Keratinocyte (primary cell): Measurements from ENCODE around the gene ECSCR. TPM values are rescaled to one million over a fixed set of nuclear protein-coding genes. Genes with fewer than 3 reads are reported as not detected.

Experiments
- DNase-seq: peaks from one replicate; pipeline ENCODE4 v3.0.0-alpha.2; 2011; ENCODE audit warnings: low read depth, missing footprints, low spot score
- FAIRE-seq: peaks from 2 replicates; lab custom pipeline; 2011; peaks lifted over from hg19 to GRCh38; lab: Jason Lieb, UNC
- H2AFZ ChIP-seq: 2 replicates; pipeline ENCODE4 v1.6.0; 2012; ENCODE audit warnings: low read length, control low read depth, inconsistent platforms; ENCODE audit not compliant: control insufficient read depth
- H3K27ac ChIP-seq: 2 replicates; pipeline ENCODE4 v1.5.1; 2011; ENCODE audit warnings: low read length; ENCODE audit not compliant: control insufficient read depth, insufficient read depth
- H3K27me3 ChIP-seq: 3 replicates; pipeline ENCODE4 v1.6.0; 2011; ENCODE audit warnings: low read length; ENCODE audit not compliant: control insufficient read depth, insufficient read depth; ENCODE audit errors: extremely low read depth
- H3K36me3 ChIP-seq, 2 experiments: 2 replicates in 1 of 2; 3 replicates in 1 of 2; pipeline ENCODE4 v1.5.1; 2011; ENCODE audit warnings: low read length in 2 of 2, mild to moderate bottlenecking in 1 of 2; ENCODE audit not compliant: control insufficient read depth in 2 of 2, insufficient read depth in 2 of 2; ENCODE audit errors: extremely low read depth in 1 of 2
- H3K4me1 ChIP-seq: 3 replicates; pipeline ENCODE4 v1.5.1; 2011; ENCODE audit warnings: low read length; ENCODE audit not compliant: control insufficient read depth, insufficient read depth; ENCODE audit errors: extremely low read depth
- H3K4me2 ChIP-seq: 3 replicates; pipeline ENCODE4 v1.6.0; 2011; ENCODE audit warnings: low read depth, low read length; ENCODE audit not compliant: control insufficient read depth, insufficient read depth; ENCODE audit errors: extremely low read depth
- H3K4me3 ChIP-seq, 3 experiments: fragments of 200-600 bp in 1 of 3; sonication (generic) in 1 of 3; 2 replicates in 2 of 3; 3 replicates in 1 of 3; pipeline ENCODE4 v1.5.1; 2011 to 2016; ENCODE audit warnings: low read length in 3 of 3, mild to moderate bottlenecking in 3 of 3, control low read depth in 2 of 3, inconsistent platforms in 1 of 3, low read depth in 1 of 3, mixed read lengths in 1 of 3, mixed run types in 1 of 3, moderate library complexity in 1 of 3; ENCODE audit not compliant: control insufficient read depth in 2 of 3, insufficient read depth in 2 of 3; ENCODE audit errors: extremely low read depth in 1 of 3
- H3K79me2 ChIP-seq: 2 replicates; pipeline ENCODE4 v1.6.0; 2012; ENCODE audit warnings: low read length; ENCODE audit not compliant: control insufficient read depth, insufficient read depth
- H3K9ac ChIP-seq: 3 replicates; pipeline ENCODE4 v1.6.0; 2011; ENCODE audit warnings: low read length; ENCODE audit not compliant: control insufficient read depth, insufficient read depth; ENCODE audit errors: extremely low read depth
- H3K9me1 ChIP-seq: 3 replicates; pipeline ENCODE4 v1.6.0; 2011; ENCODE audit warnings: low read length; ENCODE audit not compliant: control insufficient read depth, insufficient read depth; ENCODE audit errors: extremely low read depth
- H3K9me3 ChIP-seq: 2 replicates; pipeline ENCODE4 v1.5.1; 2012; ENCODE audit warnings: low read depth, low read length; ENCODE audit not compliant: control insufficient read depth
- H4K20me1 ChIP-seq: 3 replicates; pipeline ENCODE4 v1.6.0; 2011; ENCODE audit warnings: low read length; ENCODE audit not compliant: control insufficient read depth, insufficient read depth; ENCODE audit errors: extremely low read depth
- CTCF ChIP-seq, 3 experiments: IDR thresholded peaks in 1 of 3; conservative IDR thresholded peaks in 1 of 3; optimal IDR thresholded peaks in 1 of 3; 2 replicates in 2 of 3; 3 replicates in 1 of 3; pipeline versions ENCODE3 to v1.5.1; 2011; ENCODE audit warnings: low read length in 3 of 3, mild to moderate bottlenecking in 3 of 3, moderate library complexity in 2 of 3, control low read depth in 1 of 3, inconsistent platforms in 1 of 3; ENCODE audit not compliant: insufficient read depth in 2 of 3; ENCODE audit errors: extremely low read depth in 1 of 3
- EZH2 ChIP-seq: IDR thresholded peaks from one replicate; pipeline ENCODE4 v1.6.1; 2012; ENCODE audit warnings: inconsistent platforms, mild to moderate bottlenecking, low read length, moderate library complexity
- dilution Hi-C: fragments of 300-500 bp; cut with MboI; formaldehyde crosslinking; loops from one replicate; pipeline ENCODE4 v1.7.0; 2020; ENCODE audit warnings: low sequenced_read_pairs; ENCODE audit not compliant: extremely low pct_ligation_motif_present
- polyA plus RNA-seq, 5 experiments: library from polyadenylated mRNA; depleted of rRNA in 3 of 5; stranded (reverse) in 3 of 5; stranded (forward) in 1 of 5; unstranded in 1 of 5; fragments of >200 nt; gene quantifications; 1 replicate in 1 of 5; 2 replicates in 3 of 5; 3 replicates in 1 of 5; pipeline versions ENCODE4 v1.2.1 to v1.2.3, GENCODE V29; 2011 to 2012; ENCODE audit warnings: missing spikeins in 2 of 5, low read depth in 1 of 5, low replicate concordance in 1 of 5

The ECSCR gene
- polyA plus RNA-seq, 1 donor (not counting 4 experiments of a cell fraction or from before 2014, with no cell fraction given): not detected

GRCh38 chr5:139472386-139473030 is 10.0 kb upstream of the ECSCR start:
- H3K9me1 ChIP-seq: no peaks in the 10 kb centered on the region
- dilution Hi-C loops: no loop called here
- no peak overlapping the region for H3K9ac ChIP-seq
- DNase-seq (no peak), FAIRE-seq (no peak)
- H3K4me1 ChIP-seq: peaks cover 15% of the 10 kb centered on the region
- no peak overlapping the region for H3K4me2 ChIP-seq
- no peaks in the 10 kb centered on the region for H4K20me1 ChIP-seq
- no peaks in the 10 kb centered on the region for H3K27me3 ChIP-seq
- no peak overlapping the region for H3K4me3 ChIP-seq
- TF ChIP-seq CTCF (optimal IDR thresholded peaks at IDR 0.05 in 1 of 3, IDR thresholded peaks at IDR 0.05 in 1 of 3, conservative IDR thresholded peaks at IDR 0.05 in 1 of 3; ENCODE audit: extremely low read depth in 1 of 3, insufficient read depth in 2 of 3, low read length in 3 of 3) (no peak), EZH2 (no peak)
- H3K27ac ChIP-seq: no peak overlapping the region
- H3K36me3 ChIP-seq: peaks cover 12% of the 10 kb centered on the region in 2 experiments
- H3K79me2 ChIP-seq: no peaks in the 10 kb centered on the region
- no peaks in the 10 kb centered on the region for H3K9me3 ChIP-seq
- no peak overlapping the region for H2AFZ ChIP-seq

GRCh38 chr5:139470821-139471300 is 8.3 kb upstream of the ECSCR start, which contains the start of gene SMIM33:
Gene SMIM33 (plus strand): TSS chr5:139471004. CDS start chr5:139471122, 118 bp downstream.
- Histone ChIP-seq H2AFZ (no peak within 1 kb of the TSS), H3K4me1 (peaks cover 15% of the 10 kb centered on the region), H3K27ac (no peak within 1 kb of the TSS), H3K79me2 (no peaks in the 10 kb centered on the region), H3K9me3 (no peaks in the 10 kb centered on the region), H3K36me3 (peaks cover 4 to 8% of the 10 kb centered on the region in 2 experiments), H3K4me2 (no peak within 1 kb of the TSS), H3K9me1 (no peaks in the 10 kb centered on the region), H3K9ac (no peak within 1 kb of the TSS), H4K20me1 (no peaks in the 10 kb centered on the region), H3K4me3 (no peak within 1 kb of the TSS), H3K27me3 (no peaks in the 10 kb centered on the region)
- TF ChIP-seq CTCF (optimal IDR thresholded peaks at IDR 0.05 in 1 of 3, IDR thresholded peaks at IDR 0.05 in 1 of 3, conservative IDR thresholded peaks at IDR 0.05 in 1 of 3; ENCODE audit: extremely low read depth in 1 of 3, insufficient read depth in 2 of 3, low read length in 3 of 3) (no peak), EZH2 (no peak)
- dilution Hi-C loops: no loop called here
- FAIRE-seq (no peak), DNase-seq (no peak)
